KBM-7 (cell line): ENCODE measurements around the gene FDX2.
A peak's percentile ranks its signal among the peaks of the same experiment; 100 is the strongest.

ENCODE experiments used
- DNase-seq: peaks from one replicate; pipeline ENCODE4 v3.0.0-alpha.2; 2015
- in situ Hi-C: fragments of 300-500 bp; cut with MboI; formaldehyde crosslinking; loops from 2 replicates; pipeline ENCODE4 v1.14.3; 2020; ENCODE audit warnings: low sequenced_read_pairs, low pct_unique_long_range_greater_than_20kb, mixed read lengths

FDX2 gene

DNA sequence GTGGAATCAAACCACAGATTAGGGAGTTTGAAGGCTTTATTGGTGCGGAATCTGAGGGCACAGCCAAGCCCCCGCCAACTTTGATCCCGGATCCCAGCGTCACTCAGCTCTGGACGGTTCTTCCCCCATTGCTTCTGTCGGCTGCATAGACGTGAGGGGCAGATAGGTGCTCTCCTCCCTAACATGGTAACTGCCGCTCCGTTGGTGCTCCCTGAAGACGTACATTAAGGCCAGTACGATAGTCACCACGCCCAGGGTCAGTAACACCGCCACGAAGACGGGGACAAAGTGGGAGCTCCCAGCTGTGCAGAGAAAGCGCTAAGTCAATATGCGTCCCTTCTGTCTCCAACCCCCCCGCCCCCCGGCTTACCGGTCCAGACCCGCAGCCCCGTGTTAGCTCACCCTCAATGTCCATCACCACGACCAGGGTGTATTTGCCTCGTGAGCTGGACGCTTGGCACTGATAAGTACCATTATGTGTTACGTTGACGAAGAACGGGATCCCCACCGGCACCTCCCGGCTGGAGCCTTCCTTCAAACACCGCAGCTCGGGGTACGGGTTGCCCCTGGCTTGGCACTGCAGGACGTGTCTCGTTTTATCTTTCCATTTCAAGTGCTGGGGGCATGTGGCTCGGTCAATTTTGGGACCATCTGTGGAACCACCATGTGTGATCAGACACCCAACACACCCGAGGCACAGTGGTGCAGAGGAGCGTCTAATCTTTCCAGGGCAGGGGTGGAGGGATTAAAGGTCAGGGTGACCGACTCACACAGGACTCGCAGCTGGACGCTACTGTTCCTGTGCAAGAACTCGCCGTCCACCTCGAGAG, 18.2 kb upstream of the FDX2 start:
- DNase-seq = no peak
- in situ Hi-C loops = no loop called here

DNA sequence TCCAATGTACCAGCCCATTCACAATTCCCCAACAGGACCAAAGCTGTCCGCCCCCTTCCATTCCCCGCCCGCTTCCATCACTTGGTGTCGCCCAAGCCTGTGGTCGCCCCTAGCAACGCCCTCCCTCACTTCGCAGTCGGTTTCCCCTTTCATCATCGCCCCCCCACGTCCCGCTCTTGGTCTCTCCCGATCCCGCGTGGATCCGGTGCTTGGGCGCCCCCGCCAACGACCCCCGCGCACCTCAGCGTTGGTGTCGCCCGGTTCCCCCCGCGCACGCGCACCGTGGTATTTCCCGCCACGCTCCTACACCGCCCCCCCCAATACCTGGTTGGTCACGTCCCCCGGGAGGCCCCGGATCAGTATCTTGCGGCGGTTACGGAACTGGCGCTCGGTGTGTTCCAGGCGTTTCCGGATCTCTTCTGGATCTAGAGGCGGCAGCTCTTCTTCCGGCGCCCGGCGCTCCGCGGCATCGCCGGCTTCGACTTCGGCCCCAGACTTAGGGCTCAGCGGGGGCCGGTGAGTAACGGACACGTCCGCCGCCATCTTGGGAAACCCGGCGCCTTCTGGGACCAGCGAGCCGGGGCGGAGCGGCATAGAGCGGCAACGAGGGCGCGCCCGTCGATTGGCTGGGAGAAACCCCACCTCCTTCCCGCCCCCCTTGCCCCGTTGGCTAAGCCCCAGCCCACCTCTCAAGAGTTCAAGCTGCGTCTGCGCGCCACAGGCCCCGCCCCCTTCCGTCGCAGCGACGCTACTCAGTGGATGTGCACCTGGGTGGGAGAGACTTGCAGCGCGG, 17.3 kb upstream of the FDX2 start, which contains the start of gene RAVER1:
Gene RAVER1 (minus strand): TSS at position 565 of the 793 bp plus-strand sequence. CDS start 22 bp downstream, at position 543.
- in situ Hi-C loops = no loop called here
- DNase-seq = peak; percentile 95

DNA sequence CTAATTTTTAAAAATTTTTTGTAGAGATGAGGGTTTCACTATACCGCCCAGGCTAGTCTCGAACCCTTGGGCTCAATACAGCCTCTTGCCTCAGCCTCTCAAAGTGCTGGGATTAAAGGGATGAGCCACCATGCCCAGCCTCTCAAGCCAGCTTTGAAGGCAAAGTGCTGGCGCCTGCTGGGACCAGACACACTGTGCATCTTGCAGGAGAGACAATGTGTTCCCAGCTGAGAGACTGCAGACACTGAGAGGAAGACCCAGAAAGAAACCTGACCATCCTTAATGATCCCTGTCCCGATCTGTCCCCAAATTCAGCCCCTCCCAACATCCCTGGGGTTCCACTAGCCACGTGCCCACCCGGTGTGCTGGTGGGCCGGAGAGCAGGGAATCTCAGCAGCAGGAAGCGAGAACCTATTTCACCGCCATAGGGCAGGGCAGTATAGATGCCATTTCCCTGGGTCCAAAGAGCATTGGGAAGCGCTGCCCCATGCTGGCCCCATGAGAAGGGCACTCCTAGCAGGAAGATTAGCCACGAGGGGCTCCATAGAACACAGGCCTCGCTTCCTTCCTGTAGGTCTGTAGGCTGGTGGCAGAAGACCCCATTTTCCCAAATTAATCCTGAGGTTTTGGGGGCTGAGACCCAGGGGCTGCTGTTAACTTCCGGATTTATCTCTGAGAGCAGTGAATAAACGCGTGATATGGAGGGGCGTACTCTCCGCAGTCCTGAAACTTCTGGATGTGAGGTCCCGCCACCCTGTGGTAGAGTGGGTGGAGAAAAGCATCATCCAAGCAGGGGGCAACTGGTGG, 16.5 kb upstream of the FDX2 start:
- no peak for DNase-seq
- in situ Hi-C loops = no loop called here

DNA sequence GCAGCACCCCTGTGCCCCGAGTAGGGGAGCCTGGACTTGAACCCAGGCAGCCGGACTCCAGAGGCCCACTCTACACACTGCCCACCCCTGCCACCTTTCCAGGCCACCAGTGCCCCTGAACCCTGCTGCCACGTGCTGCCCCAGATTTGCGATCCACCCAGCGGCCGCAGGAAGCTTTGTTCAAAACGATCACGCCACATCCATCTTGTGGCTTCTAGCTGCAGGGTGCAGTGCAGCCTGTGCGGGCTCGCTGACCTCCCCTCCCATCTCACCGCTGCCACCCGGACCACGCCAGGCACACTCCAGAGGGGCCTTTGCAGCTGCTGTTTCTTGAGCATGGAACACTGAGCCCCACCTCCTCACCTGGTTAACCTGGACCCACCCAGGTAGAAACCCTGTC, 13.7 kb upstream of the FDX2 start:
- no peak for DNase-seq
- in situ Hi-C loops = no loop called here

DNA sequence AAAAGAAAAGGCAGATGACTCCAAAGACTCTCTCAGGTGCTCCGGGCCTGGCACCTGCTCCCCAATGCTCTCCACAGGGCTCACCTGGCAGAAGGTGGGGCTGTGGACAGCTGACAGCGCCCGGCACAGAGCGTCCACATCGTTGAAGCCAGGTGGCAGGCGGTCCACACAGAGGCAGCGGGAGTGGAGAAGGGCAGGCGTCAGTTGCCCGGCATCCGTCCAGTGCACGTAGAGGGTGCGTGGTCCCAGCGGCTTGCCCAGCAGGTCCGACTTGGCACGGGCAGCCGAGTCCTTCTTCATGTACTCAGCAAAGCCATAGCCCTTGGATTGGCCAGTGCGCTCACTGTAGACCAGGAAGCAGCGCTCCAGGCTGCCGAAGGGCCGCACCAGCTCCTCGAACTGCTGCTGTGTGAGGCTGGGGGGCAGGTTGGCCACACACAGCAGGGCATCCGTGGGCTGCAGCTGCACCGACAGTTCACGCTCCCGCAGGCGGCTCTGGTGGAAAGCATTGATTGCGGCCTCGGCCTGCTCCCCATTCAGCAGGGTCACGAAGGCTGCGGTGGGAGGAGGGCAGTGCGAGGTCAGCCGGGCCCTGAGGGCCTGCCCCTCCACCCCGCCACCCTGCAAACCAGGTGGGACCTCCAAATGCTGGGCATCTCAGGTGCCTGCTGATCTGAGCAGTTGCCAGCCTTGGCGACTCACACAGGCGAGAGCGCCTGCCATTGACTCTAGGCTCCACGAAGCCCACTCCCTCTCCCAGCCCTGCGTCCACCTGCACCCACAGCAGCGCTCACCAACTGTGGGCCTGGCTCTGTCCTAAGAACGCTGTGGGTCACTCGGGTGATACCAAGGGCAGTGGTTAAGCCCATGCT, 13.0 kb upstream of the FDX2 start:
- DNase-seq = no peak
- in situ Hi-C loops = no loop called here

DNA sequence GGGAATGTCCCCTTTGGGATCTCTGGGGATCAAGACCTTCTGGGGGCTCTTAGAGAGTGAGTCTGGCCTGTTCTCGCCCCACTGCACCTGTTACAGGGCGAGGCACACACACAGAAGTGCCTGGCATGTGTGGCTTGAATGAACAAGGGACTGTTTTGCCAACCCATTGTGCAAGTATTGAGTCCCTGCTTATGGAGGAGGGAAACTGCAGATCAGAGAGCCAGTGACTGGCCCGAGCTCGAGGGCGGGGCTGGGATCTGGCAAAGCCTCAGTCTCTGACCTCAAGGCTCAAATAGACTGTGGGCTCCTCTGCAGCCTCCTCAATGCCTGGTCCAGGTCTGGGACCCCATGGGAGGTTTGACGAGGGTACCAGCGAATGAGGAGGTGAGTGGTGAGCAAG, 12.0 kb upstream of the FDX2 start:
- DNase-seq = no peak
- in situ Hi-C loops = no loop called here

DNA sequence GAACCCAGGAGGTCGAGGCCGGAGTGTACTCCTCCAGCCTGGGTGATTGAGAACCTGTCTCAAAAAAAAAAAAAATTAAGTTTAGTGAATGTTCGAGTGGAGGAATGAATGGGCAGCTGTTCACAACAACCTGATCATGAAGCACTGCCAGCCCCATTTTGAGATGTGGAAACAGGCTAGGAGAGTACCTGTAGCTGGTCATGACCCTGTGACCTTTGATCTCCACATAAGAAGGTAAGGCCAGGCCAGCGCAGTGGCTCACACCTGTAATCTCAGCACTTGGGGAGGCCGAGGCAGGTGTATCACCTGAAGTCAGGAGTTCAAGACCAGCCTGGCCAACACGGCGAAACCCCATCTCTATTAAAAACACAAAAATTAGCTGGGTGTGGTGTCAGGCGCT, 9.9 kb upstream of the FDX2 start:
- DNase-seq = no peak
- in situ Hi-C loops = no loop called here

DNA sequence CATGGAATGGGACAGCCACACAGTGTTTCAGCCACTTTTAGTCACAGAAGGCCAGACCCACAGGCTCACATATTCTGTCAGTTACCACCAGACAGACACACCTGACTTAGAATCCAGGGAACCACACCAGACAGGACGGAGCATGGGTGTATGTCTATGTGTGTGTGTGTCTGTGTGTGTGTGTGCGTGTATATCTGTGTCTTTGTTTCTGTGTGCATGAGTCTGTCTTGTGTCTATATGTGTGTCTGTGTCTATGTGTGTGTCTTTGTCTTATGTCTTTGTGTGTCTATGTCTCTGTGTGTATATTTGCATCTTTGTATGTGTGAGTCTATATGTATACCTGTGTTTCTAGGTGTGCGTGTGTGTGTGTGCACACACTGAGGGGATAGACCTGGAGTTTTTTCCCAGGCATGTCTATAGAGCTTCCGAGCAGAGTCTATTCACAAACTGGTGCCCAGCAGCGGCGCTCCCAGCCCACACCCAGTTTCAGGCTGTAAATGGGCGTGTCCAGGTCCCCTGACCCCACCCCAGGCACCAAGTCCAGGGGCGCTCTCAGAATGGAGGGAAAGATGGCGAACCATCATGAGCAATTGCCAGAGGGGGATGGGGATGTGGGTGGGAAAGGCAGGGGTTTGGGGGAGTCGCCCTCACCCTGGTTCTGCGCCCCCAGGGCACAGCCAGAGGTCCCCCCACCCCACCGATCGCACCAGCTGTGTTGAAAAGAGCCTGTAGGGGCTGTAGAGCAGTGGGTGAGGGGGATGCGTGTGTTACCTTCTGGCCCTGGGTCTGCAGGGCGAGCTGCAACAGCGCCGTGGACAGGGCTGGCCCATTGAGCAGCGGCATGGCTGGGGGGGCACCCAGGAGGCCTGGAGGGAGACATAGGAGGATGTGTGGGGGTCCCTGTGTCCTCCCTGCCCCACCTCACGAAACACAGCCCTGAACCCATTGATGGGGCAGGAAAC, 6.3 kb upstream of the FDX2 start:
- in situ Hi-C loops = no loop called here
- no peak for DNase-seq

DNA sequence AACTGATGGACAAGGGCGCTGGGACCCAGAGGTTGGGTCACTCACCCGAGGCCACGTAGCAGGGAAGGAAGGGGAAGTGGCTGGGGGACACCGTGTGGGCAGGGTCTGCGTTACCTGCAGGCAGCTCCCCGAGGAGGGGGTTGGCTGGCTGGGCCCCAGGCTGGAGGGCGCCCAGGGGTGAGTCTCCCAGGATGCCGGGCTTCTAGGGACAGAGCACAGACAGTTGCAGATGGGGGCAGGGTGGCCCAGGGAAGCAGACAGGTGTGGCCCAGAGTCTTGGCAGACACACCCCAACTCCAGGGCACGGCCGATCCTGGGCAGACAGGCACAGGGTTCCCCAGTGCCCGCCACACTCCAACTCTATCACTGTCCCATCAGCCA, 5.6 kb upstream of the FDX2 start:
- DNase-seq = no peak
- in situ Hi-C loops = no loop called here

DNA sequence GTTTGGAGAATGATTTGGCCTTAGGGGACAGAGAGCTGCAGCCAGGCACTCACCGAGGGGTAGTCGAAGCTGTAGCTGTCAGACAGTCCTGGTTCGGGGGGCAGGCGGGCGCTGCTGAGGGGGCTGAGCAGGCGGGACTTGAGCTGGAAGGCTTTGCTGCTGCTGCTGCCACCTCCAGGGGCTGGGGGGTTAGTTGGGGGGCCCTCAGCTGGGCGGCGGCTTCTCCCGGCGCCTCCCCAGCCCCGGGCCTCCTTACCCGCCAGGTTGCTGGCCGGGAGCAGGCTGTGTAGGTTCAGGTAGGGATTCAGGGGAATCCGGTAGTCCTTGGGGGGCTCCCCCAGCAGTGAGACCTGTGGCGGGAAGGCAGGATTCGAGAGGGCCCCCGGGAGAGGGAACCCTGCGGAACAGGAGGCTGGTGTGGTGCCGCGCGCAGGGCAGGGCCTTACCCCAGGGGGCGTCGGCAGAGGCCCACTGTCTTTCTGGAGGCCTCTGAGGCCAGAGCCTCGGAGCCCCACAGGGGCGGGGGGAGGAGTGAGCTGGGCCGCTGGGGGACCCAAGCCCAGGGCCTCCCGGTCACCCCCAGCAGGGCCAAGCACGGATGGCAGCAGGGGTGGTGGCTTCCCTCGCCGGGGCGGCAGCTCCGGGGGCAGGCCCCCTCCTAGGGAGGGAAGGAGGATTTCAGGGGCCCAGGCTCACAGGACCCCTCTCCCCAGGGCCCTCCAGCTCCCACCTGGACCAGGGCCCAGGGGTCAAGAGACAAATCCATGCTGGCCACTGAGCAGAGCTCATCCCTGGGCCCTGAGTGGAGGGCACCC, 5.0 kb upstream of the FDX2 start:
- no peak for DNase-seq
- in situ Hi-C loops = no loop called here

DNA sequence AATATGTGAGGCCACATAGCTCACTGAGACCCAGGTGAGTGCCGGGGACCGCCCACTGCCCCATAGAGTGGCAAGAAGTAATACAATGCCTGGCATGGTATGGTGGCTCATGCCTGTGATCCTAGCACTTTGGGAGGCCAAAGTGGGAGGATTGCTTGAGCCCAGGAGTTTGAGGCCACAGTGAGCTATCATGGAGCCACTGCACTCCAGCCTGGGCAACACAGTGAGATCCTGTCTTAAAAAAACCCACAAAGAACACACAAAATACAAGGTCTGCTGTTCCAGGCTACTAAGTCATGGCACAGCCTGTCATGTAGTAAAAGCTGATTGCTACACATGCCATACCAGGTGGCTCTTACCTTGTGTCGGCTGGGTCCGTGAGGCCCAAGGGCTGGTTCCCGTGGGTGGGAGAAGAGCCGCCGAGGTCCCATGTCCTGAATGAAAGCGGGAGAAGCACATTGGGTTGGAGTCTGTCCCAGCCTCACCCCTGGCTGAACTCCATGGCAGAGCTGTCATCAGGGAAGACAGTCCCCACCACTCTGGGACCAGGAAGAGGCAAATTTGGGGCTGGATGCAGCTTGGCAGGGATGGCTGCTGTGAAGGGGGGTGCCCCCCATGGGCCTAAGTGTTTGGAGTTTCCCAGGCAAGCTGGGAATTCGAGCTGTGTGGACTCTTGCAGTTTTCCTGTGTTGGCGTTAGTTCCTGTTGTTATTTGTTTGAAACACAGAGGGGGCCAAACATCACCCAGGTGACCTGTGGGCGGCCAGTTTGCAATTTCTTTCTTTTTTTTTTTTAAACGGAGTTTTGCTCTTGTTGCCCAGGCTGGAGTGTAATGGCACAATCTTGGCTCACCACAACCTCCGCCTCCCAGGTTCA, 3.2 kb upstream of the FDX2 start:
- DNase-seq = no peak
- in situ Hi-C loops = no loop called here

DNA sequence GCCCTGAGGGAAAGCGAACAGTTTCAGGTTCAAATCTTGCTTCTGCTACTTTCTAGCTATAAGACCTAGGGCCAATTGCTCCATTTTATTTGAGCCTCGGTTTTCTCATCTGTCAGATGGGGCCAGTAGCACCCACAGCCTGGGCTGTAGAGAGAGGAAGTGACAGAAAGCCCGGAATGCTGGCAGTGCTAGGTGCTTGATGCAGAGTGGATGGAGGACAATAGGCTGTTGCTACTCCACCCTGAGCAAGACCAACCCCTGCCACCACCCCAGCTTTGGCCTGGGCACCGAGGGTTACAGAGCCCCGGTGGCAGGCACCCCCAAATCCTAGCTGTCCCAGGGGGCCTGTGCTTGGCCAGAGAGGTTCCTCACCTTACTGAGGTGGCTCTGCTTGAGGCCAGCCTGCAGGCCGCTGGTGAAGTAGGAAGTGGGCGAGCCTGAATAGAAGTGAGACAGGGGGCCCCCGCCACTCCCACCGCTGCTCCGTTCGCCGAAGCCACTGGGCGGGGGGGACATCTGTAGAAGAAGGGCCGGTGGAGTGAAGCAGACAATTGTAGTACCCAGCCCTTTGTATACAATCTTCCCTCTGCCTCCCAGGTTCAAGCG, 2.1 kb upstream of the FDX2 start:
- DNase-seq = no peak
- in situ Hi-C loops = no loop called here

DNA sequence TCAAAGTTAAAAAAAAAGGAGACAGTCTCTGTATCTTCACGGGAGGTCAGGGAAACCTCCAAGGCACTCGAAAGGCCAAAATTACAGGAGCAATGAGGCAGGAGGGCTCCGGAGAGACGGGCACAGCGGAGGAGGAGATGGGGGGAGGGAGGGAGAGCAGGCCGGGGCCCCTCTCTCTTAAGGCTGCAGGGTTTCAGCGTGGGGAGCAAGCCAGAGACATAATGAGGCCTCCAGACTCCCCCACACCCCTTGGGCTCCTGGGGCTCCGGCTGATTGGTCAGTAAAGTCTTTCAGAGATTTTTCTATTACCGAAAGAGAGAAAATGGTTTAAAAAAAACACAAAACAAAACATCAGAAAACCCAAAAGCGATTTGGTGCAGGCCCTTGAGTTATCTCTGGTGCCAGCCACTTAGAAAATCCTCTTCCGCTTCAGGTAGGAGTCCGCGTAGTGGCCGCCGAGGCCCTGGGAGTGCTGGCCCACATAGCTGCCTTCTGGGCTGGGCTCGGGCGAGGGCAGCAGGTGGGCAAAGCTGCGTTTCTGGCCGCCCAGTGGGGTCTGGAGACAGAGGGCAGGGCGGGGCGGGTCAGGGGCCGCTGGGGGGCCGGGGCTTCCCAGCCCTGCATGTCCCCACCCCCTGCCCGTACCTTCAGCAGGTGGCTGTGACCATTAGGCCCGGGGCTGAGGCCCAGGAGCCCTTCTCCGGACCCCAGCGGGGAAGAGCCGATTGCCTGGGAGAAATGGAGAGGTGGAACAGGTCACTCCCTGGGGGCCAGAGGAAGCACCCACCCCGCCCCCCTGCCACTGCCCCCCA, 1.4 kb upstream of the FDX2 start:
- DNase-seq = no peak
- in situ Hi-C loops = no loop called here

DNA sequence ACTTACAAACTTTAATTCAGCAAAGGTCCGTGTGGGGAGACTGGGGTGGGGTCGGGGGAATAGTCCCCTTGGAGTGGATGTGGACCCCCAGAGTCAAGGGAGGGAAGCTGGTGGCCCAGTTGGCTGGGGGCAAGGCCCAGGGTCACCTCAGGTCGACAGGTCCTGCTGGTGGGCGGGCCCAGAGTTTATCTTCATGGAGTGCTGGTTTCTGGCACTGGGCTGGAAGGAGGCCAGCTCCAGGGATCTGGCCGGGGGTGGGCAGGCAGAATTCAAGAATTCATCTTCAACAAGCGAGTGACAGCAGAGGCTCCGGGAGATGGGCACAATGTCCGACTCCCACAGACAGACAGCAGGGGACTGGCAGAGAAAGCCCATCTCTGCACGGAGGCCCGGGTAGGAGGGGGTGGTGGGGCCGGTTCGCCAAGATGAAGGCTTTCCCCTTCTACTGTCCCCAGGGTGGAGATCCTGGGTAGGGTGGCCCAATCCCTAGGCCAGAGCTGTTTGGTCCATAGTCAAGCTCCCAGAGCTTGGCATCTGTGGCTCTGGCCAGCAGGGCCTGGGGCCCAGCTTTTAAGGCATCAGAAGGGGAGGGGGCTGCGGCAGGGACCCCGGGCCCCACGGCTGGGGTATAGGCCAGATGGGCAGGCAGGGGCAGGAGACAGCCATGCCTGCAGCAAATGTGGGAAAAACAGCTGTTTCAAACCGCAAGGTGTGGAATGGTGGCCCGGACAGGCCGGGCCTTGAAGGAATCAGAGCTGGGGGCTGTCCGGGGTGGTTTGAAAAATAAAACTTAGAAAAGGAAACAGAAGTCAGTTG, 622 bp upstream of the FDX2 start:
- DNase-seq = no peak
- in situ Hi-C loops = no loop called here
